ENCODE results near the gene OR11H6.
"Not testable (repeated sequence)": the region's sequence is repeated elsewhere in the genome, so short reads cannot be mapped to it uniquely, and the experiment has no call there.

Gene OR11H6

DNA sequence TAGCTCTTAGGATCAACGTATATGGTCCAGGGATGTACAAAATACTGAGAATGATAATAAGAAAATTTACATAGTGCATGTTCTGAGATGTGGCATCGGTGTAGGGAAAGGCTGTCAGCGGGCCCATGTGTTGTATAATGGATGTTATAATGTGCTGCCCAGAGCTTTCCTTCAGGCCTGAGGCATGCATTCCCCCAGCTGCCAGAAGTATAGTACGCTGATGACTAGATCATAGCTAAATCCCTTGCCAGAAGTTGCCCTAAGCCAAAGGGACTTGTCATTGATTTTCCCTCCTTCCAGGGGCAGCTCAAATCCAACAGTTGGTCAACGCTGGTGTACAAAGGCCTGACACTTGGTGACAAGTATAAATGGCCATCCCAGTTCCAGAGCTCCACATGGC lies 39.3 kb upstream of the OR11H6 start:
- no peak for DNase-seq (ENCODE audit: low spot score)
- in situ Hi-C loops (cut with MboI; ENCODE audit: low pct_unique_long_range_greater_than_20kb, low sequenced_read_pairs, unreplicated experiment), result no loop called here
- TF ChIP-seq, protein P1, sequence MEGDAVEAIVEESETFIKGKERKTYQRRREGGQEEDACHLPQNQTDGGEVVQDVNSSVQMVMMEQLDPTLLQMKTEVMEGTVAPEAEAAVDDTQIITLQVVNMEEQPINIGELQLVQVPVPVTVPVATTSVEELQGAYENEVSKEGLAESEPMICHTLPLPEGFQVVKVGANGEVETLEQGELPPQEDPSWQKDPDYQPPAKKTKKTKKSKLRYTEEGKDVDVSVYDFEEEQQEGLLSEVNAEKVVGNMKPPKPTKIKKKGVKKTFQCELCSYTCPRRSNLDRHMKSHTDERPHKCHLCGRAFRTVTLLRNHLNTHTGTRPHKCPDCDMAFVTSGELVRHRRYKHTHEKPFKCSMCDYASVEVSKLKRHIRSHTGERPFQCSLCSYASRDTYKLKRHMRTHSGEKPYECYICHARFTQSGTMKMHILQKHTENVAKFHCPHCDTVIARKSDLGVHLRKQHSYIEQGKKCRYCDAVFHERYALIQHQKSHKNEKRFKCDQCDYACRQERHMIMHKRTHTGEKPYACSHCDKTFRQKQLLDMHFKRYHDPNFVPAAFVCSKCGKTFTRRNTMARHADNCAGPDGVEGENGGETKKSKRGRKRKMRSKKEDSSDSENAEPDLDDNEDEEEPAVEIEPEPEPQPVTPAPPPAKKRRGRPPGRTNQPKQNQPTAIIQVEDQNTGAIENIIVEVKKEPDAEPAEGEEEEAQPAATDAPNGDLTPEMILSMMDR (IDR thresholded peaks at IDR 0.05; ENCODE audit: extremely low read depth, insufficient read depth, missing control alignments), result no peak

DNA sequence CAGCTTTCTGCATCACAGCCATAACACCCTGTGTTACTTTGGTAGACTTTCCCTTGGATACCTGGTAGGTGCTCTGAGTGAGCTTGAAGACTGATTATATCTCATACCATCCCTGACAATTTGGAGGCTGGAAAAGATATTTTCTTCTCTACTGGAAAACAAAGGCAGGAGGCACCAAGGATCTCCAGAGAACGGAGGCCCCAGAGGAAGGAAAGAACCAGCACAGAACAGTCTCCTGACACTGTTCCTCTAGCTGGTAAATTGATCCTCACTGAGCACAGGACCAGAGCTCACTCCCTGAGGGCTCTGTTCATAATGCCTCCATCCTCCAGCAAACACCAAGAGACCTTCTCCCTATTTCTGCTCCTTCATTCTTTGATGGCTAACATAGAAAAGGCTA lies 32.9 kb upstream of the OR11H6 start, which contains the start of gene OR11G2:
Gene OR11G2, plus strand, starts transcription at position 301 of the 400 bp plus-strand sequence. CDS start 6,542 bp downstream, outside the sequence.
- TF ChIP-seq, protein P1 (IDR thresholded peaks at IDR 0.05; ENCODE audit: extremely low read depth, insufficient read depth, missing control alignments), result no peak
- DNase-seq (ENCODE audit: low spot score), result no peak
- in situ Hi-C loops (cut with MboI; ENCODE audit: low pct_unique_long_range_greater_than_20kb, low sequenced_read_pairs, unreplicated experiment), result no loop called here

DNA sequence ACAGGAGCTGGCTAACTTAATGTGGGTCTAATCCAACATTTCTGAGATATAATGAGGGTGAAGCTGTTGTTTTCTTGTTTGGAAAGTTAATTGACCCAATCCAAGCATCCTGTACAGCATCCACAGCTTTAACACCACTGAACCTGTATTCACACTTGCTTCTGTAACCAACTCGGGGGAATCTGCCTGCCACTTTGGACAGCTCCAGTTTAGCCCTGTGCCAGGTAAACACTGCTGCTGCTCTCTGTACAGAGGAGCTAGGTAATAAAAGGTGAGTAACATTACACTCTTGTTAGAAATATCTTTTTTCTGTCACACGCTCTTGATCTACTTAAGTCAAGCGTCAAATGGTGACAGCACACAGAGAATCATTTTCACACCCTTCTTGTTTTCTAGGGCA lies 32.1 kb upstream of the OR11H6 start:
- in situ Hi-C loops (cut with MboI; ENCODE audit: low pct_unique_long_range_greater_than_20kb, low sequenced_read_pairs, unreplicated experiment), result no loop called here
- DNase-seq (ENCODE audit: low spot score), result no peak
- TF ChIP-seq, protein P1 (IDR thresholded peaks at IDR 0.05; ENCODE audit: extremely low read depth, insufficient read depth, missing control alignments), result no peak

DNA sequence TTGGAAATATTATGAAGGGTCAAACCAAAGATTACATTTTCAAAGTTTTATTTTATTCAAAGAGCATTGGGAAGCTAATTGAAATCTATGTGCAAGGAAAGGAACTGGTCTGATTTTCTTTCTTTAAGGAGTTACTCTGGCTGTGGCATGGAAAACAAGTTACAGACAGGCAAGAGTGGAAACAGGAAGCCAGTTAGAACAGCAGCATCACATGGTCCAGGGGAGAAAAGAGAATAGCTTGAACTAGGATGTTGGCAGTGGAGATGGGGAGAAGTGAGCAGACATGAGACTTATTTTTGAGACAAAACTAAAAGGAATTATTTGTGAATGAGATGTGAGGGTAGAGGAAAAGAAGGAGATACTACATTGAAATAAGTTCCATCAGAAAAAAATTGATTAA lies 29.4 kb upstream of the OR11H6 start:
- no peak for DNase-seq (ENCODE audit: low spot score)
- TF ChIP-seq, protein P1 (IDR thresholded peaks at IDR 0.05; ENCODE audit: extremely low read depth, insufficient read depth, missing control alignments), result no peak
- in situ Hi-C loops (cut with MboI; ENCODE audit: low pct_unique_long_range_greater_than_20kb, low sequenced_read_pairs, unreplicated experiment), result no loop called here

DNA sequence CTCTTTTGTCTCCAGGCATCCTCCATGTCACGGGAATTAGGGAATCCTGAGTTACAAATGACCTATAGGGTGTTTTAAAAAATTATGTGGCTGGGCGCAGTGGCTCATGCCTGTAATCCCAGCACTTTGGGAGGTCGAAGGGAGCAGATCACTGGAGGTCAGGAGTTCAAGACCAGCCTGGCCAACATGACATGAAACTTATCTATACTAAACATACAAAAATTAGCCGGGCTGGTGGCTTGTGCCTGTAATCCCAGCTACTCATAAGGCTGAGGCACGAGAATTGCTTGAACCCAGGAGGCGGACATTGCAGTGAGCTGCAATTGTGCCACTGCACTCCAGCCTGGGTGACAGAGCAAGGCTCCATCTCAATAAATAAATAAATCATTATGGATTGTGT lies 28.3 kb upstream of the OR11H6 start:
- DNase-seq (ENCODE audit: low spot score); in situ Hi-C loops (cut with MboI; ENCODE audit: low pct_unique_long_range_greater_than_20kb, low sequenced_read_pairs, unreplicated experiment): not testable (repeated sequence)

DNA sequence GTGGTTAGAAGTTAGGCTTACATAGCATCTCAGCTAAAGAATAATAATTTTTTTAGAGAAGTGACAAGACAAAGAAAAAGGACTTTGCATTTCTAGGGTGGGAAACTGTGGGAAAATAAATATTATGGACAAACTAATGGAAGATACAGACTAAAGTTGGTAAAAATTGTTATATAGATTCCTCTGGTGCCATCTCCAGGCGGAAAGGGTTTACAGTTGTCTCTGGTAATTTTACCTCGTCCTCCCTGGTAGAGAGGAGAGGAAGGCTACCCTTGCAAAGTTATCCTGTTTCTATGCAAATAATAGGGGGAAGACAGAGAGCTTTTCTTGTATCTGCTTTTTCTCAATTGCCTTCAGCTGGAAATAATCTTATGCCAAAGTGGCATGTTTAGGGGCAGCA lies 27.6 kb upstream of the OR11H6 start:
- no peak for DNase-seq (ENCODE audit: low spot score)
- in situ Hi-C loops (cut with MboI; ENCODE audit: low pct_unique_long_range_greater_than_20kb, low sequenced_read_pairs, unreplicated experiment), result no loop called here
- TF ChIP-seq, protein P1 (IDR thresholded peaks at IDR 0.05; ENCODE audit: extremely low read depth, insufficient read depth, missing control alignments), result no peak

DNA sequence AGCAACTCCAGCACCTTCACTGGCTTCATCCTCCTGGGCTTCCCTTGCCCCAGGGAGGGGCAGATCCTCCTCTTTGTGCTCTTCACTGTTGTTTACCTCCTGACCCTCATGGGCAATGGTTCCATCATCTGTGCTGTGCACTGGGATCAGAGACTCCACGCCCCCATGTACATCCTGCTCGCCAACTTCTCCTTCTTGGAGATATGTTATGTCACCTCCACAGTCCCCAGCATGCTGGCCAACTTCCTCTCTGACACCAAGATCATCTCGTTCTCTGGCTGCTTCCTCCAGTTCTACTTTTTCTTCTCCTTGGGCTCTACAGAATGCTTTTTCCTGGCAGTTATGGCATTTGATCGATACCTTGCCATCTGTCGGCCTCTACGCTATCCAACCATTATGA lies 26.1 kb upstream of the OR11H6 start:
- TF ChIP-seq, protein P1 (IDR thresholded peaks at IDR 0.05; ENCODE audit: extremely low read depth, insufficient read depth, missing control alignments), result no peak
- no peak for DNase-seq (ENCODE audit: low spot score)
- in situ Hi-C loops (cut with MboI; ENCODE audit: low pct_unique_long_range_greater_than_20kb, low sequenced_read_pairs, unreplicated experiment), result no loop called here

Data from GM13977 (cell line).